Measurements from ENCODE around the gene RYR1. TPM values are rescaled to one million over a fixed set of nuclear protein-coding genes. Genes with fewer than 3 reads are reported as not detected.
"Not testable (repeated sequence)": the region's sequence is repeated elsewhere in the genome, so short reads cannot be mapped to it uniquely, and the experiment has no call there.

RYR1 gene
- total RNA-seq, 2 donors from 2014 or later, result 0.33 to 1.0 TPM

DNA sequence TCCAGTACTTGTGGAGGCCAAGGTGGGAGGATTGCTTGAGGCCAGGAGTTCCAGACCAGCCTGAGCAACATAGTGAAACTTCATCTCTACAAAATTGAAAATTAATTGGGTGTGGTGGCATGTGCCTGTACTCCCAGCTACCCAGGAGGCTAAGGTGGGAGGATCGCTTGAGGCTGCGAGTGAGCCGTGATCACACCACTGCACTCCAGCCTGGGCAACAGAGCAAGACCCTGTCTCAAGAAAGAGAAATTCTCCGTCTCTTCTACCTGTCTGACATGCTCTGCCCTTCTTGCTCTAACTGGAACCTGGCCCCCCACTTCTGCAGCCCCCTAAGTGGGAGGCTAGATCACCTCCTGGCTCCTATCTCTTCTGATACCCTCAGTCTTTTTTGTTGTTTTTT lies 192.9 kb downstream of the RYR1 start:
- no peaks in the 10 kb centered on the region for H3K4me1 ChIP-seq
- intact Hi-C loops (cut with DNase I), result no loop called here
- ATAC-seq (no peak), DNase-seq (no peak)
- H3K4me3 ChIP-seq, result no peak overlapping the region
- TF ChIP-seq CTCF (IDR thresholded peaks at IDR 0.05), result no peak
- TF ChIP-seq POLR2A (IDR thresholded peaks at IDR 0.05), result no peak
- H3K9me3 ChIP-seq, result no peaks in the 10 kb centered on the region
- H3K36me3 ChIP-seq (replicated peaks in 1 of 2; ENCODE audit: insufficient read depth in 1 of 2, low read depth in 2 of 2), result peaks cover 9 to 37% of the 10 kb centered on the region in 2 donors
- WGBS, 2 donors, result 95 to 100% methylated on average over 4 of the region's 4 CpGs
- H3K27ac ChIP-seq, result no peak overlapping the region
- no peaks in the 10 kb centered on the region for H3K27me3 ChIP-seq

- WGBS, 2 donors, result 93 to 100% methylated on average over 3 to 6 of the region's 6 CpGs
- DNase-seq (no peak), ATAC-seq (no peak)
- no peaks in the 10 kb centered on the region for H3K27me3 ChIP-seq
- intact Hi-C loops (cut with DNase I), result no loop called here
- H3K36me3 ChIP-seq (replicated peaks in 1 of 2; ENCODE audit: insufficient read depth in 1 of 2, low read depth in 2 of 2), result peaks cover 9 to 26% of the 10 kb centered on the region in 2 donors
- TF ChIP-seq CTCF (IDR thresholded peaks at IDR 0.05), result no peak
- TF ChIP-seq POLR2A (IDR thresholded peaks at IDR 0.05), result no peak
- H3K4me1 ChIP-seq, result no peaks in the 10 kb centered on the region
- H3K4me3 ChIP-seq, result no peak overlapping the region
- no peak overlapping the region for H3K27ac ChIP-seq
- H3K9me3 ChIP-seq, result no peaks in the 10 kb centered on the region
These were observed 196.1 kb downstream of the RYR1 start for GRCh38 chr19:38629568-38629967.

DNA sequence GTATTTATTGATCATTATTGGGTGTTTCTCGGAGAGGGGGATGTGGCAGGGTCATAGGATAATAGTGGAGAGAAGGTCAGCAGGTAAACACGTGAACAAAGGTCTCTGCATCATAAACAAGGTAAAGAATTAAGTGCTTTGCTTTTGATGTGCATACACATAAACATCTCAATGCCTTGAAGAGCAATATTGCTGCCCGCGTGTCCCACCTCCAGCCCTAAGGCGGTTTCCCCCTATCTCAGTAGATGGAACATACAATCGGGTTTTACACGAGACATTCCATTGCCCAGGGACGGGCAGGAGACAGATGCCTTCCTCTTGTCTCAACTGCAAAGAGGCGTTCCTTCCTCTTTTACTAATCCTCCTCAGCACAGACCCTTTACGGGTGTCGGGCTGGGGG lies 197.8 kb downstream of the RYR1 start:
- intact Hi-C loops (cut with DNase I), result loop anchor here (10.0 kb wide), 1 partner anchor 116 kb away; no protein-coding TSS in a partner anchor
- H3K9me3 ChIP-seq, H3K27ac ChIP-seq, DNase-seq, H3K4me3 ChIP-seq, ATAC-seq, H3K4me1 ChIP-seq, H3K27me3 ChIP-seq: not testable (repeated sequence)
- H3K36me3 ChIP-seq (replicated peaks in 1 of 2; ENCODE audit: insufficient read depth in 1 of 2, low read depth in 2 of 2), result peaks cover 0 to 15% of the 10 kb centered on the region in 2 donors
- WGBS, 2 donors, result 80 to 83% methylated on average over 11 of the region's 11 CpGs

DNA sequence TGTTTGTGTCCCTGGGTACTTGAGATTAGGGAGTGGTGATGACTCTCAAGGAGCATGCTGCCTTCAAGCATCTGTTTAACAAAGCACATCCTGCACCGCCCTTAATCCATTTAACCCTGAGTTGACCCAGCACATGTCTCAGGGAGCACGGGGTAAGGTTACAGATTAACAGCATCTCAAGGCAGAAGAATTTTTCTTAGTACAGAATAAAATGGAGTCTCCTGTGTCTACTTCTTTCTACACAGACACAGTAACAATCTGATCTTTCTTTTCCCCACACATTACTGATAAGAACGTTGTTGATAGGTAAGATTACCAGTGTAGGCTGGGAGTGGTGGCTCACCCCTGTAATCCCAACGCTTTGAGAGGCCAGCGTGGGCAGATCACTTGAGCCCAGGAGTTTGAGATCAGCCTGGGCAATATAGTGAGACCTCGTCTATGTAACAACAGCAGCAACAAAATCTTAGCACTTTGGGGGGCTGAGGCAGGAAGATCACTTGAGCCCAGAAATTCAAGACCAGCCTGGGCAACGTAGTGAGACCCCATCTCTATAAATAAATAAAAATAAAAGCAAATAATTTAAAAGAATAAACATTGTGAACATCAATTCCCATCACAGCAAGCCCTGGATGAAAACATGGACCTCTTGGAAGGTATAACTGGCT lies 198.5 kb downstream of the RYR1 start:
- H3K27me3 ChIP-seq, ATAC-seq, H3K9me3 ChIP-seq, DNase-seq, H3K4me1 ChIP-seq, H3K27ac ChIP-seq, H3K4me3 ChIP-seq: not testable (repeated sequence)
- intact Hi-C loops (cut with DNase I), result loop anchor here (10.0 kb wide), 1 partner anchor 117 kb away; no protein-coding TSS in a partner anchor
- peaks cover 0 to 13% of the 10 kb centered on the region in 2 donors for H3K36me3 ChIP-seq (replicated peaks in 1 of 2; ENCODE audit: insufficient read depth in 1 of 2, low read depth in 2 of 2)
- WGBS, 2 donors, result 74 to 75% methylated on average over 7 of the region's 7 CpGs

DNA sequence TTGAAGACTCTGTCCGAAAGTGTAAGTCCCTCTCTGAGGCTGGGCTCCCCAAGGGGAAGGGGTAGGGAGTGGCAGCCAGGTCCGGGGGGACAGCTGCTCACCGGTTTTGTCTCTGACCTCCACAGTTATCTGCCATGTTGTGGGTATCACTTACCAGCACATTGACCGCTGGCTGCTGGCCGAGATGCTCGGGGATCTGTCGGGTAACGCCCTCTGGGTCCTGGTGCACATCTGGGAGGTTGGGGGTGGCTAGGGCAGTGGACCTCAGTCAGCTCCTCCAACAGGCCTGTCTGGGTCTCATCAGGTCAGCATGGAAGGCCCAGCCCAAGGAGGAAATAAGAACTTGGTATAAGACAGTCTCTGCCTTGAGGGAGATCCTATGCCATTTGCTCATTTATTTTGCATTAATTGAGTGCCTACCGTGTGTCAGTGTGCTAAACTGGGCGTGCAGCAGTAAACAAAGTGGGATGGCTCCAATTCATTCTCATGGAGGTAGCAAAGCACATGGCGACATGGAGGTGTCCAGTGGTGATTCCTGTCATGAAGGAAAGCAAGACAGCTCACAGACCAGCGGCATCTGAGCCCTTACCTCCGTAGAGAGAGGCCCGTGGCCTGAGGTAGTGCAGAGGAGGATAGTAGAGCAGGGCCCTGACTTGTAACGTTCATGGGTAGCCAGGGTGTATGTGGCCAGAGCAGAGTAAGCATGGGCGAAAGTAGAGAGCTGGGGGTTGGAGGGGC lies 199.2 kb downstream of the RYR1 start:
- intact Hi-C loops (cut with DNase I), result loop anchor here (10.0 kb wide), 1 partner anchor 118 kb away; no protein-coding TSS in a partner anchor
- Histone ChIP-seq H3K36me3 (replicated peaks in 1 of 2; ENCODE audit: insufficient read depth in 1 of 2, low read depth in 2 of 2) (peaks cover 0 to 13% of the 10 kb centered on the region in 2 donors), H3K27me3 (no peaks in the 10 kb centered on the region), H3K4me3 (no peak overlapping the region), H3K27ac (no peak overlapping the region), H3K4me1 (no peaks in the 10 kb centered on the region), H3K9me3 (no peaks in the 10 kb centered on the region)
- WGBS, 2 donors, result 90 to 93% methylated on average over 11 to 15 of the region's 16 CpGs
- DNase-seq (no peak), ATAC-seq (no peak)
- TF ChIP-seq CTCF (IDR thresholded peaks at IDR 0.05) (no peak), POLR2A (IDR thresholded peaks at IDR 0.05) (no peak)

All from body of pancreas (tissue), 4 donors.